Measurements from ENCODE around the gene PTPN22. TPM values are rescaled to one million over a fixed set of nuclear protein-coding genes. Genes with fewer than 3 reads are reported as not detected.

PTPN22 gene
- polyA plus RNA-seq, 1 experiment, result 0.02 TPM

DNA sequence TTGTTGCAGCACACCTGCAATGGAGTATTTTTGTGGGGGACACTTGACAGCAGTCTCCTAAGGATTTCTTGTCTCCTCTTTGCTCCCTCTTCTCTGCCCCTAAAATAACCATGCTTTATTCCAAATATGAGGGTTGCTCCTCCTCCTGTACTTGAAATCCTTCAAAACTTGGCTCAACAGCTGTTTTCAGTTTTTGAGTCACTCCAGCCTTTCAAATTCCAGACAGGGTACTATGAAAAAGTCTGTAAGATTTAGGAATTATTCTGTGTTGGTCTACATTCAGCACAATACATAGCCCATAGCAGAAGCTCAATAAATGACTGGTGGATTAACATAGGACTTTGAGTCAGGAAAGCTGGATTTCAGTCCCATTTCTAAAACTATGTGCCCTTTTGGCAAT lies 27.6 kb upstream of the PTPN22 start:
- no peak for DNase-seq (ENCODE audit: low read depth)
- H3K36me3 ChIP-seq (ENCODE audit: control insufficient read depth, insufficient read depth, low read length), result peaks cover 2% of the 10 kb centered on the region; the same call in 1 of the 2 replicates
- POLR2A ChIA-PET, result no interaction called here
- CTCF ChIA-PET, result no interaction called here
- no peak overlapping the region for H3K4me3 ChIP-seq (ENCODE audit: low read depth, low read length)
- TF ChIP-seq CTCF (IDR thresholded peaks at IDR 0.05; ENCODE audit: insufficient read depth, low read depth, low read length), result no peak
- no peaks in the 10 kb centered on the region for H3K27me3 ChIP-seq (ENCODE audit: control insufficient read depth, insufficient read depth, low read length)

- CTCF ChIA-PET, result interaction anchor here (1.7 kb wide), 1 partner anchor 65 kb away, joined by 5 read pairs; no protein-coding TSS in a partner anchor
- POLR2A ChIA-PET, result no interaction called here
Observed at GRCh38 chr1:113898241-113898814, 26.8 kb upstream of the PTPN22 start.

DNA sequence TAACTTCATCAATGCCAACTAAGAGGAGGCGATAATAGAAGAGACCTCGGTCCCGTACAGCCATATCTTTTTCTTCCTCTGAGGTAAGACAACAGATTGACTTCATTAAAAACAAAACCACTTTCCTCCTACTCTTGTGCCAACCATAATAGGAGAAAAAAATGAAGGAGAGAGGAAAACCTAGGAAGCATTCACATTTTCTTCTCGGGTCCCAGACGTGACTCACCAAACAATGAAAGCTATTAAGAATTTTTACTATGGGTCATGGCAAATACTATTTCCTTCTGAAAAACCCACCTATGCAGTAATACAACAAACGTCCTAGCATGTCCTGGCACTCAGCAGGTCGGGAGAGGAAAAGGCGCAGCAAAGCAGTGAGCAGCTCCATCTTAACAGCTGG lies 24.4 kb upstream of the PTPN22 start:
- Histone ChIP-seq H3K27me3 (ENCODE audit: control insufficient read depth, insufficient read depth, low read length) (no peaks in the 10 kb centered on the region), H3K36me3 (ENCODE audit: control insufficient read depth, insufficient read depth, low read length) (peaks cover 2% of the 10 kb centered on the region; the same call in 1 of the 2 replicates), H3K4me3 (ENCODE audit: low read depth, low read length) (no peak overlapping the region)
- ChIA-PET POLR2A (no interaction called here), CTCF (interaction anchor here (1.1 kb wide), 1 partner anchor 57 kb away, joined by 3 read pairs; no protein-coding TSS in a partner anchor)
- TF ChIP-seq CTCF (IDR thresholded peaks at IDR 0.05; ENCODE audit: insufficient read depth, low read depth, low read length), result no peak
- DNase-seq (ENCODE audit: low read depth), result no peak

More at GRCh38 chr1:113898241-113898814, 26.8 kb upstream of the PTPN22 start:
- H3K36me3 ChIP-seq (ENCODE audit: control insufficient read depth, insufficient read depth, low read length), result peaks cover 2% of the 10 kb centered on the region; the same call in 1 of the 2 replicates
- H3K4me3 ChIP-seq (ENCODE audit: low read depth, low read length), result no peak overlapping the region
- no peaks in the 10 kb centered on the region for H3K27me3 ChIP-seq (ENCODE audit: control insufficient read depth, insufficient read depth, low read length)
- no peak for TF ChIP-seq CTCF (IDR thresholded peaks at IDR 0.05; ENCODE audit: insufficient read depth, low read depth, low read length)
- no peak for DNase-seq (ENCODE audit: low read depth)

DNA sequence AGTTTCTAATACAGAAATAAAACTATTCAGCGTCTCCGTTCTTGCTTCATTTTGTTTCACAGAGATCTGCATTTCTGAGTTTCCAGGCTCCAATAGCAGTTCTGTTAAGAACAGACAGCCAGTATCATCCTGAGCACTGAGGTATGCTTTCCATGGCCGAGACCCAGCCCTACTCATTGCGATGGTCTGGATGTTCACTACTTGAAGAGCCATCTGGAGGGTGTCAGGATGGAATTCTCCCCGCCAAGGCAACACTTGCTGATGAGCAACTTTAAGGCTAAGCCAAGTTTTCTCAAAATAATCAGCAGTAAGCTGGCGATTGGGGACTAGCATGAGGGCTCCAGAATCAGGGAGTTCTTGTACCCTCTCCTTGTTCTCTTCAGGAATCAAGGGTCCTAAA lies 23.6 kb upstream of the PTPN22 start:
- POLR2A ChIA-PET, result no interaction called here

DNA sequence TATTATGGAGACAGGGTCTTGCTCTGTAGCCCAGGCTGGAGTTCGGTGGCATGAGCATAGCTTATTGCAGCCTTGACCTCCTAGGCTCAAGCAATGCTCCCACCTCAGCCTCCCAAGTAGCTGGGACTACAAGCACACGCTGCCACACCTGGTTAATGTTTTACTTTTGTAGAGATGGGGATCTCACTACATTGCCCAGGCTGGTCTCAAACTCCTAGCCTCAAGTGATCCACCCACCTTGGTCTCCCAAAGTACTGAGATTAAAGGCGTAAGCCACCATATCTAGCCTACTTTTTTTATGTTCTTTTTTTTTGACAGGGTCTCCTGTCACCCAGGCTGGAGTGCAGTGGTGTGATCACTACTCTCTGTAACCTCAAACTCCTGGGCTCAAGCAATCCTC lies 21.8 kb upstream of the PTPN22 start:
- ChIA-PET POLR2A (no interaction called here), CTCF (no interaction called here)
- Histone ChIP-seq H3K36me3 (ENCODE audit: control insufficient read depth, insufficient read depth, low read length) (peaks cover 2% of the 10 kb centered on the region; the same call in 1 of the 2 replicates), H3K27me3 (ENCODE audit: control insufficient read depth, insufficient read depth, low read length) (no peaks in the 10 kb centered on the region), H3K4me3 (ENCODE audit: low read depth, low read length) (no peak overlapping the region)
- DNase-seq (ENCODE audit: low read depth), result no peak
- TF ChIP-seq CTCF (IDR thresholded peaks at IDR 0.05; ENCODE audit: insufficient read depth, low read depth, low read length), result no peak

More for the DNA sequence above, 23.6 kb upstream of the PTPN22 start:
- Histone ChIP-seq H3K27me3 (ENCODE audit: control insufficient read depth, insufficient read depth, low read length) (no peaks in the 10 kb centered on the region), H3K4me3 (ENCODE audit: low read depth, low read length) (no peak overlapping the region), H3K36me3 (ENCODE audit: control insufficient read depth, insufficient read depth, low read length) (peaks cover 2% of the 10 kb centered on the region; the same call in 1 of the 2 replicates)
- DNase-seq (ENCODE audit: low read depth), result no peak
- CTCF ChIA-PET, result no interaction called here
- TF ChIP-seq CTCF (IDR thresholded peaks at IDR 0.05; ENCODE audit: insufficient read depth, low read depth, low read length), result no peak
